ENCODE data around the gene GUCY2C.

The GUCY2C gene

DNA sequence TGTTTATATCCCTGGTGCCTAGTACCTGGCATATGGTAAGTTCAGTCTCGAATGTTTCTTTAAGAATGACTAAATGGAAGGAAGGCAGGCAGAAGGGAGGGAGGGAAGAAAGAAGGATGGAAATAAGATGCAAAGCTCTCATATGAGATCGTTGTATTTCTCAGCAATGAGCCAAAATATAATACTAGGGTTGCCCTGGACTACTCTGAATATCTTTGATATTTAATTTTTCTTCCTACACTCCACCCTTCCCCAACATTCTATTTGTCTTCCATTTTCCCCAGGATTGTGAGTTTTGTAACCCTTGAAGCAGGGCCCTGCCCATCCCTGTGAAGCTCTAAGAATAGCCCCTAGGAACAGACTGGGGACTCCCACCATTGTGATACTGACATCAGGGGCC, 43.9 kb downstream of the GUCY2C start:
- Mint-ChIP-seq H3K9me3 (no peaks in the 10 kb centered on the region), H3K36me3 (ENCODE audit: low read depth) (no peaks in the 10 kb centered on the region), H3K4me3 (no peak overlapping the region), H3K27ac (no peak overlapping the region), H3K4me1 (peaks cover 9% of the 10 kb centered on the region), H3K27me3 (ENCODE audit: low read depth, poor library complexity) (peaks cover 3% of the 10 kb centered on the region)
- DNase-seq = no peak
- TF ChIP-seq CTCF (IDR thresholded peaks at IDR 0.05) = no peak

- H3K27me3 Mint-ChIP-seq (ENCODE audit: low read depth, poor library complexity) = peaks cover 3% of the 10 kb centered on the region
- no peaks in the 10 kb centered on the region for H3K9me3 Mint-ChIP-seq
- peaks cover 9% of the 10 kb centered on the region for H3K4me1 Mint-ChIP-seq
- H3K4me3 Mint-ChIP-seq = no peak overlapping the region
- TF ChIP-seq CTCF (IDR thresholded peaks at IDR 0.05) = no peak
- DNase-seq = no peak
- no peak overlapping the region for H3K27ac Mint-ChIP-seq
- no peaks in the 10 kb centered on the region for H3K36me3 Mint-ChIP-seq (ENCODE audit: low read depth)
Measured at GRCh38 chr12:14651371-14651770, 45.0 kb downstream of the GUCY2C start.

DNA sequence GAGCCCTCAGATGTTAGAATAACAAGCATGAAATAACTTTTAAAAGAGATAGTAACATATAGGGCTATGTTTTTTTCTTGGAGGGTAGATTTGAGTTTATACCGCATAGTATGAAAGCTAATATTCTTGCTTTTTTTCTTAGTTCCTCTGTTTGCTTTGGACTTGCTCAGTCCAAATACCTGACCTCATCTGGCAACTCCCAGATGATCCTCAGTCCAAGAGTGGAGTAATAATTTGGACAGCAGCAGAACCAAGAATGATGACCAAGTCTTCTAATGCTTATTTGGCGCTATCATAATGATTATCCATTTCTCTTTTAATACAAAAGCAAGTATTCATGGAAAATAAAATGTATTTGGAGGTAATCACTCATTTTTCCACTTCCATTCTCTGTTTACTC, 45.6 kb downstream of the GUCY2C start:
- peaks cover 9% of the 10 kb centered on the region for H3K4me1 Mint-ChIP-seq
- no peak for TF ChIP-seq CTCF (IDR thresholded peaks at IDR 0.05)
- no peak overlapping the region for H3K27ac Mint-ChIP-seq
- no peak for DNase-seq
- H3K9me3 Mint-ChIP-seq = no peaks in the 10 kb centered on the region
- no peaks in the 10 kb centered on the region for H3K36me3 Mint-ChIP-seq (ENCODE audit: low read depth)
- H3K4me3 Mint-ChIP-seq = no peak overlapping the region
- H3K27me3 Mint-ChIP-seq (ENCODE audit: low read depth, poor library complexity) = peaks cover 3% of the 10 kb centered on the region

DNA sequence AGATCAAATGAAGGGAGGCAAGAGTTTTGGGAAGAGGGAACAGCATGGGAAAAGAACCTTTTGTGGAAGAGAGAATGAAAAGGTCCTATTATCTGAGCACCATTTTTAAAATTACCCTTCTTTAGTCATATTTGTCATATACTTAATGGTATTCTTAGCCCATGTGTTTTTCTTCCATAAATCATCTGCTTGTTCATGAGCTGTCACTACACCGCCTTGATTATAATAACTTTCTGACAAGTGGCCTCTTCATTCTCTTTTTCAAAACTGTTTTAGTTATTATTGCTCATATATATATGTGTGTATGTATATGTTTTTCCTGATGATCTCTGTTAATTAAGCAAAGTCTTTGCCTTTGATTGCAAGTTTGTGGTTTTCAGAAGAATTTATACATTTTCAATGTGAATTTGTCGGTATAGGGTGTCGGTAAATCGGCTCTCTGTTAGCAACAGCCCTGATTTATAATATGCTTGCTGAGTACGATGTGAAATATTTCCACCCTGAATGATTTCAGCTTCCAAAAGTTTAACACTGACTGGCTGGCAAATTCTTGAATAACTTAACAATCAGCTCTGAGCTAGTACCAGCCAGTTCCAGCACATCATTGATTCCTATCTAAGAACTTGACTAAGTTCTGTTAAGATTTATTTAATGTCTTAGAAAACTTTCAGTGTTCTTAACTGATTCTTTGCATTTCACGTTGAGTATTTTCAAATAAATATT, 49.2 kb downstream of the GUCY2C start:
- H3K4me1 Mint-ChIP-seq = peaks cover 9% of the 10 kb centered on the region
- H3K36me3 Mint-ChIP-seq (ENCODE audit: low read depth) = no peaks in the 10 kb centered on the region
- DNase-seq = no peak
- H3K27me3 Mint-ChIP-seq (ENCODE audit: low read depth, poor library complexity) = peaks cover 3% of the 10 kb centered on the region
- H3K27ac Mint-ChIP-seq = no peak overlapping the region
- no peaks in the 10 kb centered on the region for H3K9me3 Mint-ChIP-seq
- no peak overlapping the region for H3K4me3 Mint-ChIP-seq
- TF ChIP-seq CTCF (IDR thresholded peaks at IDR 0.05) = no peak

DNA sequence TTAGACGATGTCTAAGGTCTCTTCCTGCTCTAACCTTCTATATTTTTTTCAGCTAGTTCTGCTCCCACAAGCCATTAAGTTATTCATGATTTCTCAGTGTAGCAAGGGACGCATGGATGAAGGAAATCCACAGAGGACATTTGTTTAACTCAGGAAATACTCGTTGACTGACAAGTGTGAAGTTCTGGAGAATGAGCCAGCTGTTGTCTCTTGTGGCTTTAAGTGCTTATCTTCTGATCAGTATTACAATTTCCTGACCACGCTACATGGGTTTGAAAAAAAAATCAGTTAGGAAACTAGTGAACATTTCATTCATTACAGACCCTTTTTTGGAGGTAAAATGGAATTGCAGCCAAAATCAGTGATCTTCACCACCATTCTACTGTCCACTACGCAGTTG, 53.1 kb downstream of the GUCY2C start:
- Mint-ChIP-seq H3K36me3 (ENCODE audit: low read depth) (no peaks in the 10 kb centered on the region), H3K4me1 (no peaks in the 10 kb centered on the region), H3K9me3 (no peaks in the 10 kb centered on the region), H3K27ac (no peak overlapping the region), H3K4me3 (no peak overlapping the region), H3K27me3 (ENCODE audit: low read depth, poor library complexity) (no peaks in the 10 kb centered on the region)
- DNase-seq = no peak
- no peak for TF ChIP-seq CTCF (IDR thresholded peaks at IDR 0.05)

DNA sequence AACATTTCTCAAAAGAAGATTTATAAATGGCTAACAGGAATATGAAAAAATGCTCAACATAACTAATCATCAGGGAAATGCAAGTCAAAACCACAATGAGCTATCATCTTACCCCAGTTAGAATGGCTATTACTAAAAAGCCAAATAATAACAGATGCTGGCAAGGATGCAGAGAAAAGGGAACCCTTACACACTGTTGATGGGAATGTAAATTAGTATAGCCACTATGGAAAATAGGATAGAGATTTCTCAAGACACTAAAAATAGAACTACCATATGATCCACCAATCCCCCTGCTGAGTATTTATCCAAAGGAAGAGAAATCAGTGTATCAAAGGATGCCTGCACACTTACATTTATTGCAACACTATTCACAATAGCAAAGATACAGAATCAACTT, 58.3 kb downstream of the GUCY2C start:
- Mint-ChIP-seq H3K4me1 (no peaks in the 10 kb centered on the region), H3K27me3 (ENCODE audit: low read depth, poor library complexity) (no peaks in the 10 kb centered on the region), H3K4me3 (no peak overlapping the region), H3K9me3 (peaks cover 36% of the 10 kb centered on the region), H3K36me3 (ENCODE audit: low read depth) (peaks cover 5% of the 10 kb centered on the region), H3K27ac (no peak overlapping the region)
- no peak for DNase-seq
- no peak for TF ChIP-seq CTCF (IDR thresholded peaks at IDR 0.05)

Measured in nephron progenitor cell (in vitro differentiated cells).